ENCODE measurements around the gene DSN1.

GRCh38 chr20:36779656-36780025, 6.1 kb upstream of the DSN1 start:
- TF ChIP-seq JUNB (IDR thresholded peaks at IDR 0.05; ENCODE audit: unreplicated experiment) (no peak), CTCF (conservative IDR thresholded peaks at IDR 0.05; ENCODE audit: low read depth in 2 of 2) (no peak), REST (IDR thresholded peaks at IDR 0.05; ENCODE audit: unreplicated experiment) (no peak), EZH2phosphoT487 (IDR thresholded peaks at IDR 0.05; ENCODE audit: unreplicated experiment) (no peak), POLR2AphosphoS5 (IDR thresholded peaks at IDR 0.05; ENCODE audit: low read depth) (no peak)
